NCI-H2227 (cell line): ENCODE results near the gene KDM2A.
"Not testable (repeated sequence)": the region's sequence is repeated elsewhere in the genome, so short reads cannot be mapped to it uniquely, and the experiment has no call there.

ENCODE experiments used
- DNase-seq: peaks from one replicate; lab custom pipeline; 2025; ENCODE audit not compliant: unreplicated experiment; lab: John Stamatoyannopoulos, UW

KDM2A gene

GRCh38 chr11:67117672-67118180, 1.3 kb upstream of the KDM2A start:
- peak; percentile 59 for DNase-seq

- peak; percentile 72 for DNase-seq
These were observed 789 bp upstream of the KDM2A start for GRCh38 chr11:67118181-67118766.

GRCh38 chr11:67119585-67120391, 725 bp downstream of the KDM2A start:
- no peak for DNase-seq

DNA sequence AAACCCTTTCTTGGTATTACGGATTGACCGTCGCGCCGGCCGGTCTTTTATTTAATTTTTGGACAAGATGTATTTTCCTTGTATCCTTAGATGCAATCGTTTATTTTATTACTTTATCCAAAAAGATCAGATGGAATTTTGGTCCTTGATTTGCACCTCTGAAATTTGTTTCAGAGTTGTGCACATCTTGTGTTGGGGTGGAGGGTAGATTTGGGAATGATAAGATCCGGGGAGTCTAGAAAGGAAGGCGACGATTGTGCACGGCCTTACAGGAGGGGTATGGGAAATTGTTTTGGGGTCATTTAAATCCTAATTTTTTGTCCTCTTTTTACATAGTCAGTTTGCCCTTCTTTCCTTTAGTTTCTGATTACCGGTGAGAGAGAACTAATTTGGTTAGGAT, 1.4 kb downstream of the KDM2A start:
- DNase-seq: no peak

DNA sequence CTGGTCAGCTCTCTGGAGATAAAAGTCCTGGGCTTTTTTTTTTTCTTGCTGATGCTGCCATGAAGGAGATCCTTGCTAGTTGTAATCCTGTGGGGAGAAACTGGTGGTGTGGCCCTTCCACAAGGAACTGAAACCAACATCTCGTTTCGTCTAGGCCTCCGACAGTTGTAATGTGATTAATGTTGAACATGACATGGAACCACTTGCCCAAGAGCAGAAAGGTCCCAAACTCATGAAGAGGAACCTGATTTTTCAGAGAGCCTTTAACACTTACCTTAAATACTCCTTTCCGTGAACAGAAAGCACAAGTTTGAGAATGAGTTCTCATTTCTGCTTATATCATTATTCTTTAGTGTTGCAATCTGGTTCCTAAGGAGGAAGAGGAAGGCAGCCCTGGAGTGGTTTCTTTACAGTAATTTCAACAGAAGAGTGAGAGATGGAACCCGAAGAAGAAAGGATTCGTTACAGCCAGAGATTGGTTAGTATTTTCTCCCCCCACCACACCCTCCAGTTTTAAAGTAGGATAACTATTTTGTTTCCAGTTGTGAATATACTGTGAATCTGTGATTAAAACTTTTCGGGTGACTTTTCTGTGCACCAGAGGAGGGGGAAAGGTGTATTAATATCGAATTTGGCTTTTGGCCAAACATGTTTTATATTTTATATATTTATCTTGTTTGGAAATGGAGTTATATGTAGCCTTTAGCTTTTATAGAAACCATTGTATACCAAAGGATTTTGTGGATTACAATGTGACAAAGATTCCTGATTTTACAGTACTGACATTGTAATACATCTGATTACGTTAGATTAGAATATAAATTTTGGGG, 2.0 kb downstream of the KDM2A start:
- DNase-seq: no peak

DNA sequence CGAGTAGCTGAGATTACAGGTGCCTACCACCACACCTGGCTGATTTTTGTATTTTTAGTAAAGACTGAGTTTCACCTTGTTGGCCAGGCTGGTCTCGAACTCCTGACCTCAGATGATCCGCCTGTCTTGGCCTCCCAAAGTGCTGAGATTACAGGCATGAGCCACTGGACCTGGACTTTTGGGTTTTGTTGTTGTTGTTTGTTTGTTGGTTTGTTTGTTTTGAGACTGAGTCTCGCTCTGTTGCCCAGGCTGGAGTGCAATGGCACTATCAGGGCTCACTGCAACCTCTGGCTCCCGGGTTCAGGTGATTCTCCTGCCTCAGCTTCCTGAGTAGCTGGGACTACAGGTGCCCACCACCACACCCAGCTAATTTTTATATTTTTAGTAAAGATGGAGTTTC, 4.7 kb downstream of the KDM2A start:
- DNase-seq: not testable (repeated sequence)

GRCh38 chr11:67126243-67126642, 7.2 kb downstream of the KDM2A start:
- not testable (repeated sequence) for DNase-seq

DNA sequence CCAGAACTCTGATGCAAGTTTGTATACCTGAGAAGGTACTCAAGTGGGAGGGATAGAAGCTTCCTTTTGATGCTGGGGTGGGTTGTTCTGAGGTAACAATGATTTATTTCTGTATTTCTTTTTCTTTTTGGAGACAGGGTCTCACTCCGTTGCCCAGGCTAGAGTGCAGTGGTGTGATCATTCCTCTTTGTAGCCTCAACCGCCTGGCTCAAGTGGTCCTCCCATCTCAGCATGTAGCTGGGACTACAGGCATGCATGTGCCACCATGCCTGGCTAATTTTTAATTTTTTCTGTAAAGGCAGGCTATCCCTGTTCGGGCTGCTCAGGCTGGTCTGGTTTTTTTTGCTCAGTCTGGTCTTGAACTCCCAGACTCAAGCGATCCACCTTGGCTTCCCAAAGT, 7.9 kb downstream of the KDM2A start:
- no peak for DNase-seq

DNA sequence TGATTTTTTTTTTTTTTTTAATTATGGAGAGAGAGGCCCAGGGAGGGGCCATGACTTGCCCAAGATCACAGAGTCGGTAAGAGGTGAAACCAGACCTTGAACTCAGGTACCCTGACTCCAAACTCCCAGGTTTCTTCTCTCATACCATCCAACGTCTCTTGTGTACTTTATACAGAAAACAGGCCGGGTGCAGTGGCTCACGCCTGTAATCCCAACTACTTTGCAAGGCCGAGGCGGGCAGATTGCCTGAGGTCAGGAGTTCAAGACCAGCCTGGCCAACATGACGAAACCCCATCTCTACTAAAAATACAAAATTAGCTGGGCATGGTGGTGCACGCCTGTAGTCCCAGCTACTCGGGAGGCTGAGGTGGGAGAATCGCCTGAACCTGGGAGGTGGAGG, 11.8 kb downstream of the KDM2A start:
- DNase-seq: not testable (repeated sequence)

- no peak for DNase-seq
These were observed 17.1 kb downstream of the KDM2A start for GRCh38 chr11:67136156-67136555.

- DNase-seq: no peak
These were observed 19.9 kb downstream of the KDM2A start for GRCh38 chr11:67138922-67139321.

- DNase-seq: no peak
These were observed 27.6 kb downstream of the KDM2A start for GRCh38 chr11:67146516-67147226.

- no peak for DNase-seq
These were observed 34.9 kb downstream of the KDM2A start for GRCh38 chr11:67153971-67154370.

DNA sequence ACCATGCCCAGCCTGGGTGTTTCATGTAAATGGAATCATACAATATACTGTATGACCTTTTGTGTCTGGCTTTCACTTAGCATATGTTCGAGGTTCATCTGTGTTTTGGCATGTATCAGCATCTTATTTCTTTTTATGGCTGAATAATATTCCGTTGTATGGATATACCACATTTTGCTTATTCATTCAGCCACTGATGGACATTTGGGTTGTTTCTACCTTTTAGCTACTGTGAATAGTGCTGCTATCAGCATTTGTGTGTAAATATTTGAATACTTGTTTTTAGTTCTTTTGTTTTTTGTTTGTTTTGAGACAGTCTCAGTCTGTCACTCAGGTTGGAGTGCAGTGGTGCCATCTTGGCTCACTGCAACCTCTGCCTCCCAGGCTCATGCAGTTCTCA, 35.7 kb downstream of the KDM2A start:
- no peak for DNase-seq

GRCh38 chr11:67157691-67158090, 38.6 kb downstream of the KDM2A start:
- no peak for DNase-seq

DNA sequence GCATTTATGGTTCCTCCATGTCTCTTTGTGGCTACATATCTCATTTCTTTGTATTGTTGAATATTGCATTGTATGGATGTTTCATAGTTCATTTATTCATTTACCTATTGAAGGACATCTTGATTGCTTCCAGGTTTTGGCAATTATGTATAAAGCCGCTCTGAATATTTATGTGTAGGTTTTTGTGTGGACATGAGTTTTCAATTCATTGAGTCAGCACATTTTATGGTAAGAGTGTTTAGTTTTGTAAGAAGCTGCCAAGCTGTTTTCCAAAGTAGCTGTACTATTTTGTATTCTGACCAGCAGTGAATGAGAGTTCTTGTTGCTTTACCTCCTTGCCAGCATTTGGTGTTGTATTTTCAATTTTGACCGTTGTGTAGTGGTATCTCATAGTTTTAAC, 39.2 kb downstream of the KDM2A start:
- no peak for DNase-seq

- no peak for DNase-seq
These were observed 41.0 kb downstream of the KDM2A start for GRCh38 chr11:67160045-67160444.

- no peak for DNase-seq
These were observed 42.1 kb downstream of the KDM2A start for GRCh38 chr11:67160872-67161783.

DNA sequence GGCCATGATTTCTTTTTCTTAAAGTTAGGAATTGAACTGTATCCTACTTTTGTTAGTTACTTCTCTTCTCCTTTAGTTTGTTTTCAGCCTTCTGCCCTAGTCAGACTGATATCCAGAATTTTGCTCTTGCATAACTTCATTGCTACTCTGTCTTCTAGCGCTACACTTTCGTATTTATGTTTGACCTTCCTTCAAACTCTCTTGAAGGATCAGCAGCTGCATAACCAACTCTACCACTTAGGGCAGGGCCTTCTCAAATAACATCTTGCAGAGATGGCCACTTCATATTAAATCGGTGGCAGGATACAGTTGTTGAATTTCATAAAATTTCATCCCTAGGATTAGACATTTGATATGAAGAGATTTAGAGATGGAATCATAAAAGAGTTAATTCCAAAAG, 43.9 kb downstream of the KDM2A start:
- no peak for DNase-seq

- no peak for DNase-seq
These were observed 46.6 kb downstream of the KDM2A start for GRCh38 chr11:67165623-67166022.
